ENCODE results near the gene SLC7A14.

- TF ChIP-seq POLR2A (IDR thresholded peaks at IDR 0.05) (no peak), CTCF (IDR thresholded peaks at IDR 0.05) (no peak), POLR2AphosphoS5 (IDR thresholded peaks at IDR 0.05) (no peak), EP300 (IDR thresholded peaks at IDR 0.05) (no peak)
Observed at GRCh38 chr3:170423001-170423615, 162.8 kb downstream of the SLC7A14 start.
